Caki2 (cell line): ENCODE data around the gene PRRT1B. TPM values are rescaled to one million over a fixed set of nuclear protein-coding genes. Genes with fewer than 3 reads are reported as not detected.
A peak's percentile ranks its signal among the peaks of the same experiment; 100 is the strongest.

Source experiments
- DNase-seq: peaks from one replicate; pipeline ENCODE4 v3.0.0-alpha.2; 2015; ENCODE audit warnings: low read depth
- in situ Hi-C: cut with HindIII; loops from 2 replicates; pipeline ENCODE4 v1.10.0; 2016; ENCODE audit warnings: low sequenced_read_pairs, low pct_unique_long_range_greater_than_20kb, mixed read lengths
- total RNA-seq: library from RNA; depleted of rRNA; stranded (reverse); fragments of >200 nt; shearing (Covaris generic); gene quantifications from 2 replicates; pipeline ENCODE4 v1.2.3, GENCODE V29; 2014; ENCODE audit warnings: low replicate concordance; rRNA removed

The PRRT1B gene
- total RNA-seq, 1 experiment from 2014 or later, result not detected

- DNase-seq, result no peak
- in situ Hi-C loops, result no loop called here
Observed at GRCh38 chr9:131606896-131607567, 61.7 kb downstream of the PRRT1B start.

- no peak for DNase-seq
- in situ Hi-C loops, result no loop called here
Observed at GRCh38 chr9:131607591-131607990, 62.3 kb downstream of the PRRT1B start.

- peak; percentile 63 for DNase-seq
- in situ Hi-C loops, result no loop called here
Observed at GRCh38 chr9:131608493-131609037, 63.2 kb downstream of the PRRT1B start.

Other genes with a start within 250 kb of the PRRT1B start
- gene PRRC2B, start 151.4 kb upstream of the PRRT1B start, total RNA-seq, result 35.4 and 36.8 TPM in 2 replicates
- gene POMT1, start 42.6 kb upstream of the PRRT1B start, total RNA-seq, result 29.6 and 30.9 TPM in 2 replicates
- gene UCK1, start 14.3 kb upstream of the PRRT1B start, total RNA-seq, result 30.8 and 36.5 TPM in 2 replicates
- gene RAPGEF1, start 194.6 kb downstream of the PRRT1B start, total RNA-seq, result 15.1 and 26.2 TPM in 2 replicates